Activated CD8-positive, alpha-beta T cell treated with anti-CD3 and anti-CD28 coated beads for 36 hours (primary cell): Measurements from ENCODE around the gene COPS9. TPM values are rescaled to one million over a fixed set of nuclear protein-coding genes. Genes with fewer than 3 reads are reported as not detected.

Experiments used
- ATAC-seq: fragments of 200-7000 bp; cut with Tn5 transposase; one replicate; pipeline ENCODE4 v1.10.0; 2021; ENCODE audit warnings: mild to moderate bottlenecking, moderate library complexity
- CTCF ChIA-PET: fragments of 350-600 bp; sonication (Branson Sonifier 250); formaldehyde crosslinking; loops from one replicate; lab custom pipeline; 2021; ENCODE audit warnings: antibody characterized with exemption; lab: Charles Lee
- POLR2A ChIA-PET: fragments of 350-600 bp; sonication (Branson Sonifier 250); formaldehyde crosslinking; loops from one replicate; lab custom pipeline; 2021; ENCODE audit warnings: antibody characterized with exemption; lab: Charles Lee
- DNase-seq: peaks from one replicate; pipeline ENCODE4 v3.0.0-alpha.2; 2020
- H3K27ac Mint-ChIP-seq: one replicate; pipeline ENCODE4 v1.8.0; 2021; ENCODE audit warnings: mild to moderate bottlenecking, mixed read lengths
- H3K27me3 Mint-ChIP-seq: one replicate; pipeline ENCODE4 v1.8.0; 2021; ENCODE audit warnings: mixed read lengths
- H3K36me3 Mint-ChIP-seq: one replicate; pipeline ENCODE4 v1.8.0; 2021; ENCODE audit warnings: low read depth, mixed read lengths
- H3K4me1 Mint-ChIP-seq: one replicate; pipeline ENCODE4 v1.8.0; 2021; ENCODE audit warnings: low read depth, mixed read lengths
- H3K4me3 Mint-ChIP-seq: one replicate; pipeline ENCODE4 v1.8.0; 2021; ENCODE audit warnings: mild to moderate bottlenecking, moderate library complexity, mixed read lengths
- H3K9me3 Mint-ChIP-seq: one replicate; pipeline ENCODE4 v1.8.0; 2021; ENCODE audit warnings: mixed read lengths
- intact Hi-C: fragments of 100-400 bp; cut with micrococcal nuclease; formaldehyde crosslinking; loops from one replicate; pipeline ENCODE4 v1.10.0; 2022
- total RNA-seq, 2 experiments: library from RNA; stranded (reverse); gene quantifications; one replicate each; pipeline ENCODE4 v1.2.3, GENCODE V29; 2021
- TF ChIP-seq, protein P1 (sequence below): fragments of 200-600 bp; IDR thresholded peaks from one replicate; pipeline ENCODE4 v1.8.0; 2022; ENCODE audit warnings: antibody characterized with exemption, mild to moderate bottlenecking

Gene COPS9
- total RNA-seq, 2 experiments from 2014 or later, result 107 to 120 TPM

DNA sequence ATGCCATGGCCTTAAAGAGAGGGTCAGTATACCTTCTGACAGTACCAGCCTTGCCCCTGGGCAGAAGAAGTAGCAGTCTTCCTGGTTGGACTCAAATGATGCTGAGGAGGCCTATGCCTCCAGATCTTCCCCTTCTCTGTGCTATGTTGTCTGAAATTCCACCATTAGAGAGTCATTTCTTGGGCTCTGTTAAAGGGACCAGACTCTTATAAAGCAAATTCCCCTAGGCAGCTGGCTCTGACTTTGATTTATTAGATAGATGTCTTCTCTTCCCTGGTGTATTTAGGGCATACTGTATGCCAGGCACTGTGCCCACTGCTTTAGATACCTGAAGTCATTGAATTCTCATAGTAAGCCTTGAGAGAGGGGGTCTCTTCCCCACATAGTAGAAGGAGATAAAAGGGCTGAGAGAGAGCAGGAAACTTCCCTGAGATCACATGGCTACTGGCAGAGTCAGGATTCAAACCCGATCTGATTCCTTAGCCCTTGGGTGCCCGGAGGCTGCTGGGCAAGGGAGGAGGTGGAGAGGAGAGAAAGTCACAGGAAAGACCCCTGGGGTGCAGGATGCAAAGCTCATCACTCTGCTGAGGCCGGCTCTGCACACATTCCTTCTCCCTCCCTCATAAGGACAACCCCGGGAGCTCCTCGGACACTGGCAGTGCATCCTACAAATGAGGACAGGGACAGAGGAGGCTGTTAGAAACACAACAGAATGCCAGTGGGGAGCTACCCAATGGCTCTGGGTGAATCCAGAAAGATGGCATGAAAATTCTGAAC, 23.0 kb downstream of the COPS9 start:
- ChIA-PET POLR2A (no interaction called here), CTCF (interaction anchor here (2.7 kb wide), 1 partner anchor 52 kb away, joined by 12 read pairs; no protein-coding TSS in a partner anchor)
- Mint-ChIP-seq H3K27ac (no peak overlapping the region), H3K4me3 (no peak overlapping the region), H3K36me3 (no peaks in the 10 kb centered on the region), H3K27me3 (peaks cover 19% of the 10 kb centered on the region), H3K4me1 (no peaks in the 10 kb centered on the region), H3K9me3 (no peaks in the 10 kb centered on the region)
- ATAC-seq, result no peak
- TF ChIP-seq, protein P1, sequence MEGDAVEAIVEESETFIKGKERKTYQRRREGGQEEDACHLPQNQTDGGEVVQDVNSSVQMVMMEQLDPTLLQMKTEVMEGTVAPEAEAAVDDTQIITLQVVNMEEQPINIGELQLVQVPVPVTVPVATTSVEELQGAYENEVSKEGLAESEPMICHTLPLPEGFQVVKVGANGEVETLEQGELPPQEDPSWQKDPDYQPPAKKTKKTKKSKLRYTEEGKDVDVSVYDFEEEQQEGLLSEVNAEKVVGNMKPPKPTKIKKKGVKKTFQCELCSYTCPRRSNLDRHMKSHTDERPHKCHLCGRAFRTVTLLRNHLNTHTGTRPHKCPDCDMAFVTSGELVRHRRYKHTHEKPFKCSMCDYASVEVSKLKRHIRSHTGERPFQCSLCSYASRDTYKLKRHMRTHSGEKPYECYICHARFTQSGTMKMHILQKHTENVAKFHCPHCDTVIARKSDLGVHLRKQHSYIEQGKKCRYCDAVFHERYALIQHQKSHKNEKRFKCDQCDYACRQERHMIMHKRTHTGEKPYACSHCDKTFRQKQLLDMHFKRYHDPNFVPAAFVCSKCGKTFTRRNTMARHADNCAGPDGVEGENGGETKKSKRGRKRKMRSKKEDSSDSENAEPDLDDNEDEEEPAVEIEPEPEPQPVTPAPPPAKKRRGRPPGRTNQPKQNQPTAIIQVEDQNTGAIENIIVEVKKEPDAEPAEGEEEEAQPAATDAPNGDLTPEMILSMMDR, result no peak
- no peak for DNase-seq
- intact Hi-C loops, result no loop called here

DNA sequence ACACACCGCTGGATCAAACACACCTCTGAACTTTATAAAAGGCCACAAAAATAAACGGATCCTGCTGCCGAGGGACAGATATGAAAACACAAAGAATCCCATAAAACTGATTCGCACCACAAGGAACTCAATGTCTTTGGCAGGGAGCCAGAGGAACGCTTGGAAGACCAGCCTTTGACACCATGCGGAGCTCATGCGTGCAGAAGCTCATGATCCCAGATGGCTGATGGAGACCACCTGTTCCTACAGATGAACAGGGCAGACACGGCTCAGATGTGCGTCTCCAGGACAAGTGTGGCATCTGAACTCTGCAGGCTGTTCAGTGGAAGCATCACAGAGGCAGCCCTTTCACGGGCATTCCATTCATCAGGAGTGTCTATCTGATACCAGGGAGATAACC, 24.9 kb downstream of the COPS9 start:
- Mint-ChIP-seq H3K36me3 (no peaks in the 10 kb centered on the region), H3K27me3 (peaks cover 18% of the 10 kb centered on the region), H3K9me3 (no peaks in the 10 kb centered on the region), H3K27ac (no peak overlapping the region), H3K4me1 (no peaks in the 10 kb centered on the region), H3K4me3 (no peak overlapping the region)
- ChIA-PET POLR2A (no interaction called here), CTCF (interaction anchor here (2.7 kb wide), 1 partner anchor 51 kb away, joined by 12 read pairs; no protein-coding TSS in a partner anchor)
- DNase-seq (no peak), ATAC-seq (no peak)
- intact Hi-C loops, result no loop called here
- TF ChIP-seq, protein P1, result no peak

DNA sequence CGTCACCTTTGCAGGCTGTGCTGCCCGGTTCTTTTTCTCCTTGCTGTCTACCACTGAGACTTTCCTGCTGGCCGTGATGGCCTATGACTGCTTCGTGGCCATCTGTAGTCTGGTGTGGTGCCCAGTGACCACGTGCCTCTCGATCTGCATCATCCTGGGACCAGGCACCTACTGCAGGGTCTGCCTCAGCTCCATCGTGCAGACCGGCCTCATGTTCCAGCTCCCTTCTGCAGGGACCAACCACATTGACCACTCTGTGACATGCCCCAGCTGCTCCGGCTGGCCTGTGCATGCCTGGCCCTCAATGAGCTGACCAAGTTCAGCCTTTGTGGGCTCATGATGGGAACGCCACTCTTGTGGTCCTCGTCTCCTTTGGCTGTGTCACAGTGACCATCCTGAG, 26.7 kb downstream of the COPS9 start:
- Mint-ChIP-seq H3K4me1 (no peaks in the 10 kb centered on the region), H3K27ac (no peak overlapping the region), H3K4me3 (no peak overlapping the region), H3K27me3 (peaks cover 11% of the 10 kb centered on the region), H3K9me3 (no peaks in the 10 kb centered on the region), H3K36me3 (no peaks in the 10 kb centered on the region)
- intact Hi-C loops, result no loop called here
- ChIA-PET CTCF (interaction anchor here (0.5 kb wide), 1 partner anchor 1845 kb away, joined by 3 read pairs; no protein-coding TSS in a partner anchor), POLR2A (no interaction called here)
- no peak for DNase-seq
- no peak for ATAC-seq
- TF ChIP-seq, protein P1, result no peak

DNA sequence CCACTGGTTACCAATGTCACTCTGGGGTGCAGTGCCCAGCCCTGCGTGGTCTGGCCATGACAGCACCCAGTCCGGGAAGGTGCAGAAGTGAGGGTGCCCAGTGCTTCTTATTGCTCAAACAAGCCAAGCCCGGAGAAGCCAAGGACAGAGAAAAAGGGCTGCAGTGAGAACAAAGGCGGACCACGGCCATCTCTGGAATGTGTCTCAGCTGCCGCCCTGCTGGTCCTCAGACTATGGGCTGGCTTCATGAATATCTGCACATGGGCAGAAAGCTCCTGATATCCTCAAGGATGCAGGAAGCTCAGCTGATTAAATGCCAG, 28.7 kb downstream of the COPS9 start:
- TF ChIP-seq, protein P1, result no peak
- no peak overlapping the region for H3K27ac Mint-ChIP-seq
- ATAC-seq (no peak), DNase-seq (no peak)
- no peaks in the 10 kb centered on the region for H3K9me3 Mint-ChIP-seq
- peaks cover 6% of the 10 kb centered on the region for H3K27me3 Mint-ChIP-seq
- no peaks in the 10 kb centered on the region for H3K4me1 Mint-ChIP-seq
- ChIA-PET POLR2A (no interaction called here), CTCF (no interaction called here)
- H3K36me3 Mint-ChIP-seq, result no peaks in the 10 kb centered on the region
- no peak overlapping the region for H3K4me3 Mint-ChIP-seq
- intact Hi-C loops, result no loop called here

DNA sequence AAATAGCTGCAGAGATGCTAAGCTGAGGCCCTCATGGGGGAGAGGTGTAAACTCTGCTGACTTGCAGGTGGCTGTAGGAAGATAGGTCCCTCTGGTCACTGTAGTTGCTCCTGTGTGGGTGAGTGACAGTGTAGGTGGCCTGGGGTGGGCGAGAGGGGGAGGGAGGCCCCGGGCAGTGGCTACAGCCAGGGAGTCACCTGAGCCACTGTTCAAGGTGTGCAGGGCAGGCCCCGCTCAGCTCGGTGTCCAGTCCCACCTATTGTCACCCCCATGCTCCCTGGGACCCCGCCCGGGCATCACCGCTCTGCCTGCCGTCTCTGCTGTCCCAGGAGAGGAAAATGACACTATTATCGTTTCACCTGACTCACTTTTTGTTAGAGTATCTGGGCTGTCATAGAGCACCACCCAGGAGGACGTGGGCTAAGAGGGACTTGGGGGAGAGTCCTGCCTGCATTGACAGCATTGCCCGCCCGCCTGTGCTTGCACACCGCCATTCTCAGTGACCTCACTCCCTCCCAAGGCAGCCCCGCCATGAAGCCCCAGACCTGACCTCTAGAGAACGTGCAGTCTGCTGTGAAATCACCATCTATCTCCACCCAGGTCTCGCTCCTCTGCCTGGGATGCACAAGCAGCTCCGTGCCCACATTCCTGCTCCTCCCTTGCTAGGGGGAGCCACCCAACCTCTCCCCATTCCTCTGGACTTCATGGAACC, 29.2 kb downstream of the COPS9 start:
- Mint-ChIP-seq H3K9me3 (no peaks in the 10 kb centered on the region), H3K27ac (no peak overlapping the region), H3K4me1 (no peaks in the 10 kb centered on the region), H3K4me3 (no peak overlapping the region), H3K36me3 (no peaks in the 10 kb centered on the region), H3K27me3 (peaks cover 6% of the 10 kb centered on the region)
- intact Hi-C loops, result no loop called here
- ATAC-seq (no peak), DNase-seq (no peak)
- TF ChIP-seq, protein P1, result no peak
- POLR2A ChIA-PET, result no interaction called here
- CTCF ChIA-PET, result no interaction called here
